Ascending aorta (tissue), 2 donors: ENCODE data around the gene CD99L2. TPM values are rescaled to one million over a fixed set of nuclear protein-coding genes. Genes with fewer than 3 reads are reported as not detected.

Source experiments
- DNase-seq, 2 donors: peaks; one replicate each; pipeline ENCODE4 v3.0.0-alpha.2; 2019; ENCODE audit warnings: low spot score in 2 of 2
- H3K27ac ChIP-seq, 2 donors: fragments of 200-600 bp; sonication (generic); one replicate each; pipeline ENCODE4 v1.5.1; 2016 to 2017; ENCODE audit warnings: mild to moderate bottlenecking in 1 of 2
- H3K27me3 ChIP-seq: fragments of 200-600 bp; sonication (generic); one replicate; pipeline ENCODE4 v1.5.1; 2017
- H3K36me3 ChIP-seq, 2 donors: fragments of 200-600 bp; sonication (generic); one replicate each; pipeline ENCODE4 v1.5.1; 2016
- H3K4me1 ChIP-seq, 2 donors: fragments of 200-600 bp; sonication (generic); one replicate each; pipeline ENCODE4 v1.5.1; 2016 to 2017; ENCODE audit warnings: mild to moderate bottlenecking in 1 of 2
- H3K4me3 ChIP-seq, 2 donors: fragments of 200-600 bp; sonication (generic); one replicate each; pipeline ENCODE4 v1.5.1; 2016 to 2017; ENCODE audit warnings: mild to moderate bottlenecking in 1 of 2
- H3K9me3 ChIP-seq, 2 donors: fragments of 200-600 bp; sonication (generic); one replicate each; pipeline ENCODE4 v1.5.1; 2016
- intact Hi-C: fragments of 100-400 bp; cut with DNase I; formaldehyde crosslinking; loops from one replicate; pipeline ENCODE4 v1.15.1; 2023
- total RNA-seq: library from RNA; depleted of rRNA; stranded (reverse); fragments of >200 nt; gene quantifications from one replicate; pipeline ENCODE4 v1.1.0, GENCODE V29; 2016
- TF ChIP-seq, protein P1 (sequence below), 3 experiments: fragments of 200-600 bp in 2 of 3; fragments of 450-650 bp in 1 of 3; sonication (generic) in 2 of 3; IDR thresholded peaks; one replicate each; pipeline ENCODE4 v1.5.1; 2016 to 2019; ENCODE audit warnings: antibody characterized with exemption in 3 of 3, mild to moderate bottlenecking in 1 of 3, moderate library complexity in 1 of 3

The CD99L2 gene
- total RNA-seq, 1 donor from 2014 or later: 83.4 TPM

DNA sequence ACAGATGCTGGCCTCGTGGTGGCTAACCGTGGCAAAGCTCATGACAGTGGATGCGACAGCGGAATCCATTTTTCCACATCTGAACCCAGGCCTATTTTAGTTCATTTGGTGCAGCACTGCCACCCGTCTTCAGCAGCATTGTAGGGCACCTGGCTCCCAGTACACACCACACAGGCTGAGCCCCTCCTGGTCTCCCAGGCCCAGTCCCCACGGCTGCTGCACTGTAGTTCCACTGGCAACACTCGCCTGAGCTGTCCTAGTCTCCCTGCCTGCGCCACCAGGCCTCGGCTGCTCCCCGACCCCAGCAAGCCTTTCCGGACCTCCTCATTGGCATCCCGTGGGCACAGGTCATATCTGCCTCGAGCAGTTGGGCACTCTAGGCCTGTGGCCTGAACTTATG lies 129.1 kb downstream of the CD99L2 start:
- DNase-seq: no peak
- no peak overlapping the region for H3K4me3 ChIP-seq
- intact Hi-C loops: no loop called here
- no peaks in the 10 kb centered on the region for H3K9me3 ChIP-seq
- no peaks in the 10 kb centered on the region for H3K27me3 ChIP-seq
- H3K4me1 ChIP-seq: no peaks in the 10 kb centered on the region
- peaks cover 0 to 7% of the 10 kb centered on the region in 2 donors for H3K36me3 ChIP-seq
- TF ChIP-seq, protein P1, sequence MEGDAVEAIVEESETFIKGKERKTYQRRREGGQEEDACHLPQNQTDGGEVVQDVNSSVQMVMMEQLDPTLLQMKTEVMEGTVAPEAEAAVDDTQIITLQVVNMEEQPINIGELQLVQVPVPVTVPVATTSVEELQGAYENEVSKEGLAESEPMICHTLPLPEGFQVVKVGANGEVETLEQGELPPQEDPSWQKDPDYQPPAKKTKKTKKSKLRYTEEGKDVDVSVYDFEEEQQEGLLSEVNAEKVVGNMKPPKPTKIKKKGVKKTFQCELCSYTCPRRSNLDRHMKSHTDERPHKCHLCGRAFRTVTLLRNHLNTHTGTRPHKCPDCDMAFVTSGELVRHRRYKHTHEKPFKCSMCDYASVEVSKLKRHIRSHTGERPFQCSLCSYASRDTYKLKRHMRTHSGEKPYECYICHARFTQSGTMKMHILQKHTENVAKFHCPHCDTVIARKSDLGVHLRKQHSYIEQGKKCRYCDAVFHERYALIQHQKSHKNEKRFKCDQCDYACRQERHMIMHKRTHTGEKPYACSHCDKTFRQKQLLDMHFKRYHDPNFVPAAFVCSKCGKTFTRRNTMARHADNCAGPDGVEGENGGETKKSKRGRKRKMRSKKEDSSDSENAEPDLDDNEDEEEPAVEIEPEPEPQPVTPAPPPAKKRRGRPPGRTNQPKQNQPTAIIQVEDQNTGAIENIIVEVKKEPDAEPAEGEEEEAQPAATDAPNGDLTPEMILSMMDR (IDR thresholded peaks at IDR 0.05): no peak
- no peak overlapping the region for H3K27ac ChIP-seq

- intact Hi-C loops: no loop called here
- DNase-seq: no peak
- H3K4me3 ChIP-seq: no peak overlapping the region
- H3K36me3 ChIP-seq: peaks cover 0 to 7% of the 10 kb centered on the region in 2 donors
- H3K27me3 ChIP-seq: no peaks in the 10 kb centered on the region
- TF ChIP-seq, protein P1 (IDR thresholded peaks at IDR 0.05): no peak
- H3K4me1 ChIP-seq: no peaks in the 10 kb centered on the region
- no peaks in the 10 kb centered on the region for H3K9me3 ChIP-seq
- H3K27ac ChIP-seq: no peak overlapping the region
Measured at GRCh38 chrX:150768580-150769190, 129.8 kb downstream of the CD99L2 start.

DNA sequence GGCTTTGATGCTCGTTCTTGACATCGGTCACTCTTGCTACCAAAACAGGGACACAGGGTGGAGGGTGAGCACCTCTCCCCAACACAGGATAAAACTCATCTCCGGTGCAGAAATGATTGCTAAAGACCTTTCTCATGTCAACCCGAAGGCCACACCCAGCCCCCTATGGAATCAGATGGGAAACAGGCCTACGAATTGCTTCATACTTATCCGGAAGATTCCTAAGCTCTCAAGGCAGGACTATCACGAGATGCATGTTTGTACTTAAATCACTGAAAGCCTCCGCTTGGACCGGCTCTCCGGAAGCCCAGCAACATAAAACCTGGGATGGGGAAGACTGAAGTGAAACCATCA lies 130.4 kb downstream of the CD99L2 start:
- H3K4me3 ChIP-seq: no peak overlapping the region
- TF ChIP-seq, protein P1 (IDR thresholded peaks at IDR 0.05): no peak
- H3K4me1 ChIP-seq: no peaks in the 10 kb centered on the region
- H3K27me3 ChIP-seq: no peaks in the 10 kb centered on the region
- intact Hi-C loops: no loop called here
- H3K9me3 ChIP-seq: no peaks in the 10 kb centered on the region
- no peak overlapping the region for H3K27ac ChIP-seq
- peaks cover 0 to 7% of the 10 kb centered on the region in 2 donors for H3K36me3 ChIP-seq
- no peak for DNase-seq

GRCh38 chrX:150767475-150768131 lies 130.9 kb downstream of the CD99L2 start:
- Histone ChIP-seq H3K4me3 (no peak overlapping the region), H3K27ac (no peak overlapping the region), H3K4me1 (no peaks in the 10 kb centered on the region), H3K27me3 (no peaks in the 10 kb centered on the region), H3K9me3 (no peaks in the 10 kb centered on the region), H3K36me3 (peaks cover 0 to 7% of the 10 kb centered on the region in 2 donors)
- intact Hi-C loops: no loop called here
- no peak for DNase-seq
- TF ChIP-seq, protein P1 (IDR thresholded peaks at IDR 0.05): no peak

- no peak overlapping the region for H3K4me3 ChIP-seq
- no peak for DNase-seq
- intact Hi-C loops: no loop called here
- no peaks in the 10 kb centered on the region for H3K27me3 ChIP-seq
- no peak overlapping the region for H3K27ac ChIP-seq
- peaks cover 0 to 7% of the 10 kb centered on the region in 2 donors for H3K36me3 ChIP-seq
- H3K9me3 ChIP-seq: no peaks in the 10 kb centered on the region
- H3K4me1 ChIP-seq: no peaks in the 10 kb centered on the region
- TF ChIP-seq, protein P1 (IDR thresholded peaks at IDR 0.05): no peak
Measured at GRCh38 chrX:150767045-150767395, 131.4 kb downstream of the CD99L2 start.
